ENCODE measurements around the gene C19orf38.
A peak's percentile ranks its signal among the peaks of the same experiment; 100 is the strongest.
"Not testable (repeated sequence)": the region's sequence is repeated elsewhere in the genome, so short reads cannot be mapped to it uniquely, and the experiment has no call there.

The C19orf38 gene

DNA sequence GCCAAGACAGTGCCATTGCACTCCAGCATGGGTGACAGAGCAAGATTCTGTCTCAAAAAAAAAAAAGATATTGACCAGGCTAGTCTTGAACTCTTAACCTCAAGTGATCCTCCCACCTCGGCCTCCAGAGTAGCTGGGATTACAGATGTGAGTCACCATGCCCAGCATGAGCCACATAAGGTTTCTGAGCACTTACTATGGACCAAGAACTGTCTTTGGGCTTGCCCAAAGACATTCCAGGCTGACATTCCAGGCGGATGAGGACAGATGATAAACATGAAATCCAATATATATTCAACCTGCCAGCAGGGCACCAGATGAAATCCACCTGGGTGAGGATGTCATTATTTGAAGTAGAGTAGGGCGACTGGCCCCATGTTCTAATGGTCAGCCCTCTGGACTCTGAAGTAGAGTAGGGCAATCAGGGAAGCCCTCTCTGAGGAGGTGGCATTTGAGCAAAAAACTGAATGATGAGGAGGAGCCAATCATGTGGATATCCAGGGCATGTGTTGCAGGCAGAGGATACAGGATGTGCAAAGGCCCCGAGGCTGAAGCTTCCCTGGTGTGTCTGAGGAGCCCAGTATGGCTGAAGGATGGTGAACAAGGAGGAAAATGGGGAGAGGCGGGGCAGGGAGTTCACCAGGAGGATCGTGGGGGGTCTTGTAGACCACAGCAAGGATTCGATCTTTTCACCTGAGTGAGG, 4.0 kb downstream of the C19orf38 start:
- DNase-seq (ENCODE audit: low read depth) = no peak

DNA sequence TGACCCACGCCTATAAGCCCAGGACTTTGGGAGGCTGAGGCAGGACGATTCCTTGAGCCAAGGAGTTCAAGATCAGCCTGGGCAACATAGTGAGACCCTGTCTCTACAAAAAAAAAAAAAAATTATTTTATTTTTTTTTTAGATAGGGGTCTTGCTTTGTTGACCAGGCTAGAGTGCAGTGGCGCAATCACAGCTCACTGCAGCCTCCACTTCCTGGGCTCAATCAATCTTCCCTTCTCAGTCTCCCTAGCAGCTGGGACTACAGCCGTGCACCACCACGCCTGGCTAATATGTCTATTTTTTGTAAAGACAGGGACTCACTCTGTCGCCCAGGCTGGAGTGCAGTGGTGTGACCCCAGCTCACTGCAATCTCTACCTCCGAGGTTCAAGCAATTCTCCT, 4.7 kb downstream of the C19orf38 start:
- DNase-seq (ENCODE audit: low read depth) = no peak

DNA sequence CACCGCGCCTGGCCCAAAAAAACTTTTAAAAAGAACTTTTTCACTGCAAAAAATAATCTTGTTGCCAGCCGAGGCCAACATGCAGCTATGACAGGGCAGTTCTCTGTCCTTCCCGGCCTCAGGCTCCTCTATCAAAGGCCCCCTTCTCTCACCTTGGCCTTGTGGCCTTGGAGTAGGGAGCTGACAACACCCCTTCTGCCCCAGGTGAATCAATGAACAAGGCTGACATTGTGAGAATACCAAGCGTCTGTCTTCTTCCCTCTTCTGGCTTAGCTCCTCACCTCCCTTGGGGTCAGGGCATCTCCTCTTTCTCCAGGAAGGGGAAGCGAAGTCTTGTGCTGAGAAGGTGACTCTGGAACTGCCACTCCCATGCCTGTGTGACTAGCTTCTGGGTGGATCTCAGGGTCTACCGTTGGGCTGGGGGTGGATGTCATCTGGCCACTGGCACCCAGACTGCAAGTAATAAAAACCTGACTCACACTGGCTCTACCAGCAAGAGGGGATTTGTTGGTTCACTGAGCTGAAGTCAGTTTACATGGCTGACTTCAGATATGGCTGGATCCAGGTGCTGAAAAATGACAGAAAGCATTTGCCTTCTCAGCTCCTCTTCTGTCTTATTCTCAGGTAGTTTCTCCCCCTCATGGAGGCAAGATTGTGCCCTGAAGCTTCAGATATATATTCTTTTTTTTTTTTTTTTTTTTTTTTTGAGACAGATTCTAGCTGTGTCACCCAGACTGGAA, 6.3 kb downstream of the C19orf38 start:
- no peak for DNase-seq (ENCODE audit: low read depth)

DNA sequence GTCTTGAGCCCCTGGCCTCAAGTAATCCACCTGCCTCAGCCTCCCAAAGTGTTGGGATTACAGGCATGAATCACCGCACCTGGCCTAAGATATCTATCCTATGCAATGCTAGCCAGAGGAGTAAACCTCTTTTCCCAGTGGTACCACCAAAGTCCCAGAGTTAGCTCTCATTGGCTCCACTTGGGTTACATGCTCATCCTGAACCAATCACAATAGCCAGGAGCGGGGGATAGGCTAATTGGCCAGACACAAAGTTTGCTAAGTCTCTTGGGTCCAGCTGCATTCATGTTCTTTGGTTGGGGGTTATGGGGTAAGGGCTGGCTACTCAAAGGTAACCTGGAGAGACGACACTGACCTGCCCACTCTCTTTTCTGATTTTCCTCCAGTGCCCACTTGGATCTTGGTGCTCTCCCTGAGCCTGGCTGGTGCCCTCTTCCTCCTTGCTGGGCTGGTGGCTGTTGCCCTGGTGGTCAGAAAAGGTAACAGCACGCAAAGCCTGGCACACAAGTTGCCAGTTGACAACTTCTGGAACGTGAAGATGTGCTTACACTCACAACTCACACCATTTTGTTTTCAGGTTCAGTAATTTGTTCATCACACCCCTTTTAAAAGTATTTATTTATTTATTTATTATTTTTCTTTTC, 7.8 kb downstream of the C19orf38 start:
- no peak for DNase-seq (ENCODE audit: low read depth)

DNA sequence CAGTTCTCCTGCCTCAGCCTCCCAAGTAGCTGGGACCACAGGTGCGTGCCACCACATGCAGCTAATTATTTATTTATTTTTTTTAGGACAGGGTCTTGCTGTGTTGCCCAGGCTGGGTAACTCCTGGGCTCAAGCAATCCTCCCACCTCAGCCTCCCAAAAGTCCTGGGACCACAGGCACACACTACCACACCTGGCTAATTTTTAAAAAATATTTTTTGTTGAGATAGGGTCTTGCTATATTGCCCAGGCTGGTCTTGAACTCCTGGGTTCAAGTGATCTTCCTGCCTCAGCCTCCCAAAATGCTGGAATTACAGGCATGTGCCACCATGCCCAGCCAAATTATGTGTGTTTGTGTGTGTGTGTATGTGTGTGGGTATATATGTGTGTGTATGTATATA, 8.7 kb downstream of the C19orf38 start:
- not testable (repeated sequence) for DNase-seq (ENCODE audit: low read depth)

DNA sequence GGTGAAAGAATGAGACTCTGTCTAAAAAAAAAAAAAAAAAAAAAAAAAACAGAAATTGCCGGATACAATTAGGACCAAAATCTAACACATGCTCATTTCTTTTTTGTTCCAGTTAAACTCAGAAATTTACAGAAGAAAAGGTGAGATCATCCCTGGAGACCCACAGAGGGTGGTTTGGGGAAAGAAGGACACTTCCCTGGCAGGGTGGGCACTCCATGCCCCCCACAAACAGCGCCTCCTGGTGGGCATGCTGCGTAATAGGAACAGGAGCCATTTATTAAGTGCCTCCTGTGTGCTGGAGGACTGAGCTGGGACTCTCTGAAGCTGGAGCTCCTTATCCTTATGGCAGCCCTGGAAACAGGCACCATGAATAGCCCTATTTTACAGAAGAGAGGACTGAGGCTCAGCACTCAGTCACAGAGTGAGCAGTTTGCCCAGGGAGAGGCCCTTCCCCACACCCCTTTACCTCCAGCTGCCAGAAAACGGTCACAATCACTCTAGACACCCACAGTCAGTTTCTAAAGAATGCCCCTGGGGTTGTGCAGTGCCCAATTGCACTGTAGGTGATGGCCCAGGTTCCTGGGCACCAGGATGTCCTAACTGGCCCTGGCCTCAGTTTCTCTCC, 10.1 kb downstream of the C19orf38 start:
- no peak for DNase-seq (ENCODE audit: low read depth)

DNA sequence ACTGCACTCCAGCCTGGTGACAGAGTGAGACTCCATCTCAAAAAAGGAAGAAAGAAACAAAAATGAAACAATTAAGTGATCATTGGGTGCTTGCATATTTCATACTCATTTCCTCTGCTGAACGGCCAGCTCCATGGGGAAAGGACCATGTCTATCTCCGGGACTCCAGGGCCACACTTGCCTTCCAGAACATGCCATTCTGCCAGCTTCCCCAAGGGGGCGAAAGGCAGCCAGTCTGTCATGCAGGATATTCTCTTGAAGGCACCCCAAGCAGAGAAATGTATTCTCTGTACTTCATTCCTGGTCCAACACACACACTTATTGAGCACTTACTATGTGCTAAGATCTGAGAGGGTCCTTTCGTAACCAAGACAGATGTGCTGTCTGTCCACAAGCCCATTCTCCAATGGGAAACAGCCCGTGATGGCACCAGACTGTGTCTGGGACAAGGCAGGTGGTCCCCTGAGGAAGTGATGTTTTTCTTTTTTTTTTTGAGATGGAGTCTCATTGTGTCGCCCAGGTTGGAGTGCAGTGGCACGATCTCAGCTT, 13.0 kb downstream of the C19orf38 start:
- DNase-seq (ENCODE audit: low read depth) = no peak

DNA sequence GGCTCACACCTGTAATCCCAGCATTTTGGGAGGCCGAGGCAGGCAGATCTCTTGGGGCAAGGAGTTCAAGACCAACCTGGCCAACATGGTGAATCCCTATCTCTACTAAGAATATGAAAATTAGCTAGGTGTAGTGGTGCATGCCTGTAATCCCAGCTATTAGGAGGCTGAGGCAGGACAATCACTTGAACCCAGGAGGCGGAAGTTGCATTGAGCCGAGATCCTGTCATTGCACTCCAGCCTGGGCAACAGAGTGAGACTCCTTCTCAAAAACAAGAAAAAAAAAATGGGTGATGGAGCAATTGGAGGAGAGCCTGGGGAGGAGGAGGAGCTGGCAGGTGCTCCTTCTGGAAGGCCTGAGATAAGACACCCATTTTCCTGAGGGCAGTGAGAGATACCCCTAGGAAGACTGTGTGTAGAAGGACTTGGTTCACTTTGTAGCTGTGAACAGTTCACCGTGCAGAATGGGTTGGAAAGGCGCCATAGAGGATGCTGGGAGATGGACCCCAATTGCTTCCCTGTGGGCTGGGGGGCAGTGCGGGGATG, 14.4 kb downstream of the C19orf38 start:
- no peak for DNase-seq (ENCODE audit: low read depth)

DNA sequence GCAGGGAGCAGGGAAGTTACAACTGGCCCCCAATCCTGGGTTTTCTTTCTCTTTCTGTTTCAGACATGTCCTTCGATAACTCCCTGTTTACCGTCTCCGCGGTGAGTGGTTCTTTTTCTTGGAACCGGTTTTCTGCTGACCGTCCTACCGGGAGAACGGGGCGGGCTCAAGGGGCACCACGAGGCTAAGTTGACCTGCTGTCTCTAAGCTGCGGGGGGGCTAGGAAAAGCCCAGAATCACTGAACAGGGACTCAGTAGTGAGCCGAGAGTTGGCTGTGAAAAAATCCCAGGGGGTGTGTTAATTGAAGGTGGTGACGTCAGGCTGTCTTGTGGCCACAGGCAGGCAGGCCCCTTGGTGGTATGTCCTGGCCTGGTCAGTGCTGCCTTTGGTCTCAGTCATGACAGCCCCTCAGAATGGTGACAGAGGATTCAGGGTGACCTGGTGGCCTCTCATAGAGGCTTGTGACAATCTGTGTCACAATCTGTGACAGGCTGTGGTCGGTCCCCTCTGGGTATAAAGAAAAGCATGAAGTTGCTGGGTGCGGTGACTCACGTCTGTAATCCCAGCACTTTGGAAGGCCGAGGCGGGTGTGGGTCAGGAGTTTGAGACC, 15.0 kb downstream of the C19orf38 start:
- no peak for DNase-seq (ENCODE audit: low read depth)

DNA sequence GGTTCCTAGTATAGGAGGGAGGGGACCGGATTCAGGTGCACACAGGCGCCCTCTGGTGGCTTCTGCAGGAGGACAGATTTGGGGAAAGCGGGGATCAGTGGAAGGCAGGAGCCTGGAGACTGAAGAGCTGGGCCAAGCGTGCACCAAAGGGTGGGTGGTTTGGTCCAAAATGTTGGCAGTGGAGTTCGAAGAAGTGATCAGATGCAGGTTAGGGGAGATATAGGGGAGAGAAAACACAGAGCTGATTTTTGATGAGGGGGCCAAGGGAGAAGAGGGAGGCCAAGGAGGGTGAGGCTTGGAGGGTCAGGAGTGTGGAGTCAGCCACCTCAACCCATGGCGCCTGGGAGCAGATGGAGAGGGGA, 16.3 kb downstream of the C19orf38 start:
- DNase-seq (ENCODE audit: low read depth) = peak; percentile 66

DNA sequence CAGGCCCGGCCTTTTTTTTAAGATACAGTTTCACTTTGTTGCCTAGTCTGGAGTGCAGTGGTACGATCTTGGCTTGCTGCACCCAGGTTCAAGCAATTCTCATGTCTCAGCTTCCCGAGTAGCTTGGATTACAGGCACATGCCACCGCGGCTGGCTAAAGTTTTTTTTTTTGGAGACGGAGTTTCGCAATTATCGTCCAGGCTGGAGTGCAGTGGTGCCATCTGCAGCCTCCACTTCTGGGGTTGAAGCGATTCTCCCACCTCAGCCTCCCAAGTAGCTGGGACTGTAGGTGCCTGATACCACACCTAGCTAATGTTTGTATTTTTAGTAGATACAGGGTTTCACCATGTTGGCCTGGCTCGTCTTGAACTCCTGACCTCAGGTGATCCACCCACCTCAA, 18.3 kb downstream of the C19orf38 start:
- no peak for DNase-seq (ENCODE audit: low read depth)

DNA sequence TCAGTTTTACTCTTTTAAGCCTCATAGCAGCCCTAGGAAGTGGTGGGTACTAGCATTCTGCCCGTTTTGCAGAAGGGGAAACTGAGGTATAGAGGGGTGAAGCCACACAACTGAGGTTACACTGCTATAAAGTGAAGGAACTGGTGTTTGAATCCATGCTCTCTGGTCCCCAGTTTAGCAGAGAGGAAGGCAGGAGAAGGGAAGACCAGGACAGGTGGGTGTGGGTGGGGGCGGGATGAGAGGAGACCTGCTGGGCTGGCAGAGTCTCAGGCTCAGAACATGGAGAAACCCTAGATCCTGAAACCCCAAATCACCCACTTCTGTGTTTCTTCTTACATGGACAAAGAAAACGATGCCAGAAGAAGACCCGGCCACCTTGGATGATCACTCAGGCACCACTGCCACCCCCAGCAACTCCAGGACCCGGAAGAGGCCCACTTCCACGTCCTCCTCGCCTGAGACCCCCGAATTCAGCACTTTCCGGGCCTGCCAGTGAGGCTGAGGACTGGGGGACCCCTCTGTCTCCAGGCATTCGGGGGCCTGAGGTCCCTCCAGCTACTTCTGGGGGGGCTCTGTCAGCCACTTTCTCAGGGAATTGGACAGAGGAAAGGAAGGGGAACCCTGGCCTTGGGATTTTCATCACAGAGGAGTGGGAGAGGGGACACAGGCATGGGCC, 20.8 kb downstream of the C19orf38 start:
- DNase-seq (ENCODE audit: low read depth) = no peak

DNA sequence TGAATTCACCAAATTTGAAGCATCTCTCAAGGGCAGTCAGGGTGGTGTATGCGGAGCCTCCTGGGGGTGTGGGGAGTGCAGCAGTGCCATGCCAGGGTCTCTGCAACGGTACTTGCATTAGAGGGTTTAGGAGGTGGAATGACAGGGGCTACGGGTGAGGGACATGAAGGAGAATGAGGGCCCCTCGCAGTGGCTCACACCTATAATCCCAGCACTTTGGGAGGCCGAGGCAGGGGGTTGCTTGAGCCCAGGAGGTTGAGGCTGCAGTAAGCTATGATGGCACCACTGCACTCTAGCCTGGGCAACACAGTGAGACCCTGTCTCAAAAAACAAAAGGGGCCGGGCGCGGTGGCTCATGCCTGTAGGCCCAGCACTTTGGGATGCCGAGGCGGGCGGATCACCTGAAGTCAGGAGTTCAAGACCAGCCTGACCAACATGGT, 21.7 kb downstream of the C19orf38 start:
- not testable (repeated sequence) for DNase-seq (ENCODE audit: low read depth)

DNA sequence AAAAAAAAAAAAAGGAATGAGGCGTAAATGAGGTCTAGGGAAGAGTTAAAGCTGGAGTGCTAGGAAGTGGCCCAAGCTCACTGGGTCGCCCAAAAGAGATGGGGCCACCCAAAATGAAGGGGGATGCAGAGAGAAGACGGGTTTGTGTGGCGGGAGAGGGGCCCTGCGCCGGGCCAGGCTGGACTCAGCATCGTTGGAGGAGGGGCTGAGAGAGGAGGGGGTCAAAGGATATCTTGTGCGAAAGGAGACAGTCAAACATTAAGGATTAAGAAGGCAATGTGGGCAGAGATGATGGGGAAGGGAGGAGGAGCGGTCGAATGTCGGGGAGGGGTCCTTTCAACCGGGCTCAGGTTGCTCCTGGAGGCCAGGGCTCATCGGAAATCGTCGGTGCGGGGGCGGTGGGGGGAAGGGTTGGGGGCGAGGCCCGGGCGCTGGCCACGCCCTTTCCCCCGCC, 22.3 kb downstream of the C19orf38 start:
- no peak for DNase-seq (ENCODE audit: low read depth)

DNA sequence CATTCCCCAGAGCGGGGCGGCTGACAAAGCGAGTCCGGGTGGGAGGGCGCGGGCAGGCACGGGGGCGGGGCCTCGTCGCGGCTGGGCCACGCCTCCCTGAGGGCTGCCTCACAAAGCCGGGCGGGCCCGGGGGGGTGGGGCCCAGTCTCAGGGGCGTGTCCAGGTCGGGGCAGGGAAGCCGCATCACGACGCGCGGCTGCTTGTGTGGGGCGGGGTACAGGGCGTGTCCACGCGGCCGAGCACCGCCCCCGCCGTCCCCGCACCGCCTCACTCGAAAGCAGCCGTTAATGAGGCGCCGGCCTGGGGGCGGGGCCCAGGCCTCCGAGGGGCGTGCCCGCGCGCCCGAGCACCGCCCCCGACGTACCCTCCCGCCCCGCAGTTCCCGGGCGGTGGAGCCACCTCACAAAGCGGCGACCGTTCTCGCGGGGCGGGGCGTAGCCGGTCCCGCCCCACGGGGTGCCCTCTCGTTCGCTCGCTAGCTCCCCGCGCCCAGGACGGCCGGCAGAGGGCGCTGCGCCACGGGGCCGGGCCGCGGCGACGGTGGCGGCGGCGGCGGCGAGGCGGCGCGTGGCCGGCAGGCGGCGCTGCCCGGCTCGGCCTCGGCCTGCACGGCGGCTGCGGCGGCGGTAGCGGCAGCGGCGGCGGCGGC, 22.9 kb downstream of the C19orf38 start, which contains the start of gene CARM1:
Gene CARM1 (plus strand): TSS at position 599 of the 649 bp plus-strand sequence. CDS start 150 bp downstream, outside the sequence.
- peak; percentile 98 for DNase-seq (ENCODE audit: low read depth)

DNA sequence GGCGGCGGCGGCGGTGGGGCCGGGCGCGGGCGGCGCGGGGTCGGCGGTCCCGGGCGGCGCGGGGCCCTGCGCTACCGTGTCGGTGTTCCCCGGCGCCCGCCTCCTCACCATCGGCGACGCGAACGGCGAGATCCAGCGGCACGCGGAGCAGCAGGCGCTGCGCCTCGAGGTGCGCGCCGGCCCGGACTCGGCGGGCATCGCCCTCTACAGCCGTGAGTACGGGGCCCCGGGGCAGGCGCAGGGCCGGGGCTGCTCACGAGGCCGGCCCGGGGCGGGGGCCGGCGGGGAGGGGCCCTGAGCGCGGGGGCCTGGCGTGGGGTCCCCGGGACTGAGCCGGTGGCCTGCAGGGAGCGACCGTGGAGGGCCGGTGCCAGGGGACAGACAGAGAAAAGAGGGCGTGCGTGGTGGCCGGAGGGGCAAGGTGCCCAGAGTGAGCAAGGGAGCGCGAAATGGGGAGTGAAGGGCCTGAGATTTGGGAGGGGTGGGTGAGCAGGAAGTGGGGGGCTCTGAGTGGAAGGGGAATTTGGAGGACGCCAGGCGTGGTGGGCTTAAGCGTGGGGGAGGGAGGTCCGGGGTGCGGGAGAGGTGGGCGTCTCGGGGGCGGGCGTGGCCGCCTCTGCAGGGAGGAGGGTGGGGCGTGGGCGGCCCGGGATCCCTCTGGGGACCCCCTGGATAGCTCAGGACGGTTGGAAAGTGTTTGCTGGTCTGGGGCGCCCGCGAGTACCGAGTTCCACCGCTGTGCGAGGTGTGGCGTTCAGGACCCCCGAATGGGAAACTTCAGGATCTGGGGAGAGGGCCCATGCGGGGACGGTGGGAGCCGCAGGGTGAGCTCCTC, 23.7 kb downstream of the C19orf38 start:
- no peak for DNase-seq (ENCODE audit: low read depth)

DNA sequence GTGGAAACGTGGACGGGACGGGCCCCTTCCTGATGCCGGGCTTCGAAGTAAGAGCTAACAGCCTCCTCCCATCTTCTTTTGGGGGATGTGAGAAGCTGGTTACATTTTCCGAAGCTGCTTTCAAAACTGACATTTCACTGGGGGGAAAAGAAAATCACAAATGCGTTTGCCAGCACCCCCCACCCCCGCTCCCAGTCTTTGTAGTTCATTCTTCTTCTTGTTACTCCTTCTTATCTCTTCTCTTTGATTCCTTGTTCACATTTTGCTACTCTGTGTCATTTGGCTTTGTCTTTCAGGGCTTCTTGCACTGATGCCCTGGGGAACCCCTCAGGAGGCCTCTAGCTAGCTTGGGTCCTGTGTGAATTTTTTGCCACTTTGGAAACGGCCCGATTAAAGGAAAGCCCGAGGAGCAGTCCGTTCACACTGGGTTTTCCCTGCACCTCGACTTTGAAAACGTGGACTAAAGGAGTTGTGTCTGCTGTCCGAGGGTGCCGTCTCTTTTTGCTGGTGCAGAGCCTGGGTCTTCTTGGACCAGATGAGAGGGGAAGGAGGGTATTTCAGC, 24.4 kb downstream of the C19orf38 start:
- DNase-seq (ENCODE audit: low read depth) = no peak

DNA sequence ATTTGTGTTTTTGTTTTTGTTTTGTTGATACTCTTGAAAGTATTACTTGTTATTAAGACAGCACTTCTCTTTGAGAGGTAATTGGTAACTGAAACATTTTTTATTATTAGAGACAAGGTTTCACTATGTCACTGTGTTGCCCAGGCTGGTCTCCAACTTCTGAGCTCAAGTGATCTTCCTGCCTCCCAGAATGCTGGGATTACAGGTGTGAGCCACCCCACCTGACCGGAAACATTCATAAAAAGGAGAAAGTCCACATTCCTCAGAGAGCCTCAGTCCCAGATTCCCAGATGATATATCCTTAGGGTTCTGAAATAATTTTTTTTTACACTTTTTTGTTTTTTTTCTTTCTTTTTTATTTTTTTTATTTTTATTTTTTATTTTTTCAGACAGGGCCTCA, 25.8 kb downstream of the C19orf38 start:
- DNase-seq (ENCODE audit: low read depth) = no peak

All from stimulated activated CD8-positive, alpha-beta memory T cell treated with anti-CD3 and anti-CD28 coated beads, Interleukin-7, amount 100 ng/mL, for 24 hours (primary cell).